NK-92 (cell line): Measurements from ENCODE around the gene AGAP2.
"Not testable (repeated sequence)": the region's sequence is repeated elsewhere in the genome, so short reads cannot be mapped to it uniquely, and the experiment has no call there.

Source experiments
- DNase-seq: peaks from one replicate; lab custom pipeline; 2025; ENCODE audit not compliant: unreplicated experiment; lab: John Stamatoyannopoulos, UW

Gene AGAP2

DNA sequence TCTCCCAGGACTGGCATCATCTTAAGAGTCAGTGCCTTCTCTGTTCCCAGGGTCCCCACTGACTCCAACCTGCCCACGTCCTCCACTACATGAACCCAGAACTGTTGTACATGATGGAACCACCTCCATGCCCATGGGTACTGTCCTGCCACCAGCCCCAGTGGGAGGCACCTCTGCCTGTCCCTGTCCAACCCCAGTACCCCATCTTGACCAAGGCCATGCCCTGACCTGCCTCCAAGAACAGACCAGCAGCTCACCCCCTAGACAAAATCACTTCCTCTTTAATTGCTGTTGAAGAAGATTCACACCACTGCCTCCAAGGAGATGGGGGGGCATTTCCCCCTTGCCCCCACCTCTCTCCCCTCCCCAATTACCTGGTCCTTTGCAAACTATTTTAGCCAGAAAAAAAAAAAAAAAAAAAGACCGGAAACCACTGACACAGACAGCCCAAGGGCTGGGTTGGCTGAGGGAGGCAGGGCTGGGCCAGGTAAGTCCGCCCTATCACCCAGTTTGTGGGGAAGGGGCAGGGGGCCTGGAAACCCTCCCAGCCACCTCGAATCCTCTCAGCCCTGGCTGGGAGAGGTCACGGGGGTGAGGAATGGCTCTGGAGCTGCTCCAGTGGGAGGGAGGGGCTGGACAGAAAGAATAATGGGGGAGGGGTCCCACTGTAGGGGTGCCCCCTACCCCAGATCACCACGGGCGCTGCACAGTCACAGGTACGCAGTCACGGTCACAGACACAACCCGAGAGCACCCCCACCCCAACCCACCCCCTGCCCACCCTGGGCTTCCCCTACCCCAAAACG is 13.4 kb downstream of the AGAP2 start:
- DNase-seq, result no peak

DNA sequence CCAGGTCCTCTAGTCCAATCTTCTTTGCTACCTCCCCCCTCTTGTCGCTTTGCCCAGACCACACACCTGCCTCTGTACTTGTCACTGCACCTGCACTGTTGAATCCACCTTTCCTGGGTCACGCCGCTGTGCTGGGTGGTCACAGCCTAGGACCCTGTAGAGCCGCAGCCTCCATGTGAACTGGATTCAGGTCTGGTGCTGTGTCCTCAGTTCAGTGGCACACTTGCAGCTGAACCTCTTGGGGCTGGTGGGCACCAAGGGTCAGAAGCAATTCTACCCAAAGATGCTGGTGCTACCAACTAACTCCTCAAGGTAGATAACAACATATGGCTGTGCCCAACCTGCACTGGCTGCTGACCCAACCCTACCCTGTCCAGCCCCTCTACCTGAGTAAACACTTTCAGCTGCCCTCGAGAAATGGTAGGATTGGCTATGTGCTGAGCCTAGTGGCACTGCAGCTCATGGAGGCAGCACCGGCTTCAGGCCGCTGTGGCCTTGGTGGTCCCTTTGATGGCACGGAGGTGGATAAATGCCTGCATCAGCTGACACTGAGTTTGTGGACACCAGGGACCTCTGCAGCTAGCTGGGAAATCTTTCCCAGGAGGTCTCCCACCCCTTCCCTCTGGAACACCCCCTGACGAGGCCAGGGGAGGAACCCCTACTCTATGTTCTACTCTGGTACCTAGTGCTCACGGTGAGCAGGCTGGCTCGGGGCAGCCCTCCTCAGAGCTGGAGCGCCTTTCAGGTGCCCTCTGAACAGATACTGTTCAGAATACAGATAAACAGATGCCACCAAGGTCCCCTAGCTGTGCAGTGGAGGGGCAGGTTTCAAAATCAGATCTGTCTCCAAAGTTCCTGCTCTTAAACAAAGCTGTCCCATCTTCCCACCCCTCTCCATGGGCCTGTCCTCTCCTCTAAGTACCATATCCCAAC is 14.3 kb downstream of the AGAP2 start:
- no peak for DNase-seq

DNA sequence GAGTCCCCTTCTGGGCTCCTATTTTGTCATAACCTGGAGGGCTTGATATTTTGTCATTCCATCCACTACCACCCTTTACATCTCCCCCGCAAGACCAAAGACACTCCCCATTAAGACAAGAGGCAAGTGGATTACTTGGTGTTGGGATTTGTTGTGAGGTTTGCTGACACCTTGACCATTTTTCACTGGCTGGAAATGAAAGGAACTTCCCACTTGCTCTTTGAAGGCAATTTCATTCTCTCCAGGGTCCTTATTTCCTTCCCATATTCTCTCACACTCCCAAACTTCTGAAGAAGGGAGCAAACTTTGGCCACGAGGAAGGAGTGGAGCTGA is 14.9 kb downstream of the AGAP2 start:
- no peak for DNase-seq

DNA sequence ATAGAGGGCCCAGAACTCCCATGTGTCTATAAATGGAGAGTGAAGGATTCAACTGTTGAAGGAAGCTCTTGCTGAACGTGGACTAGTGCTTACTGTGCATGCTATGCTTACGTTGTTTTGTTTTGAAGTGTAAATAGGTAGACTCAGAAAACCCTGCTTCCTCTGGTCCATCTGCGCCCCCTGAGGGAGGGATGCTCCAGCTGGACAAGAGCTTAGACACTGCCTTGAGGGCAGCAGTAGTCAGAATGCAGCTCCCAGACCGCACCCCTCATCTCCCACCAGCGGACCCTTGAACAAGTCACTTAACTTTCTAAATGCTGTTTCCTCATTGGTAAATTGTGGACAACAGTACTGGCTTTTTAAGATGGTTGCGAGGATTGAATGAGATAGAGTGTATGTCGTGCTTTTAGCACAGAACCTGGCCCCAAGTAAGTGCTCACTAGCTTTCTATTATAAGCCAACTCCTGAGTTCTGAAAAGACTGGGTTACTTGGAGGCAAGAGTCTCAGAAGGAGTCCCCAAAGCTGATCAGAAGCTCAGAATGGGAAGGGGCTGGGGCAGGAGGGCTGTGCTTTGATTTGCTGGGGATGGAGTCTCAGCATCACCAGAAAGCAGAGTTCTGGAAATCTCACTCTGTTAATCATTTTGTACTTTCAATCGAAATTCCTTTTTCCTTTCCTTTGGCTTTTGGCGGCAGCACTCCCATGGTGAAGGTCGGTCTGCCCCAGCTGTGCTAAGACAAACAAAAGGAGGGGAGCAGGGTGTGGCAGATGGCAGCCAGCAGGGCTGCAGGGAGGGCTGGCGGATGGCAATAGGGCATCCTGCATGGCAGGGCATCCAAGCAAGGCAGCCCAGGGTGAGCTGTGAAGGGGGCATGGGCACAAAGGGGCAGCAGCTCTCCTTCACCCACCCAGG is 15.6 kb downstream of the AGAP2 start:
- DNase-seq, result no peak

DNA sequence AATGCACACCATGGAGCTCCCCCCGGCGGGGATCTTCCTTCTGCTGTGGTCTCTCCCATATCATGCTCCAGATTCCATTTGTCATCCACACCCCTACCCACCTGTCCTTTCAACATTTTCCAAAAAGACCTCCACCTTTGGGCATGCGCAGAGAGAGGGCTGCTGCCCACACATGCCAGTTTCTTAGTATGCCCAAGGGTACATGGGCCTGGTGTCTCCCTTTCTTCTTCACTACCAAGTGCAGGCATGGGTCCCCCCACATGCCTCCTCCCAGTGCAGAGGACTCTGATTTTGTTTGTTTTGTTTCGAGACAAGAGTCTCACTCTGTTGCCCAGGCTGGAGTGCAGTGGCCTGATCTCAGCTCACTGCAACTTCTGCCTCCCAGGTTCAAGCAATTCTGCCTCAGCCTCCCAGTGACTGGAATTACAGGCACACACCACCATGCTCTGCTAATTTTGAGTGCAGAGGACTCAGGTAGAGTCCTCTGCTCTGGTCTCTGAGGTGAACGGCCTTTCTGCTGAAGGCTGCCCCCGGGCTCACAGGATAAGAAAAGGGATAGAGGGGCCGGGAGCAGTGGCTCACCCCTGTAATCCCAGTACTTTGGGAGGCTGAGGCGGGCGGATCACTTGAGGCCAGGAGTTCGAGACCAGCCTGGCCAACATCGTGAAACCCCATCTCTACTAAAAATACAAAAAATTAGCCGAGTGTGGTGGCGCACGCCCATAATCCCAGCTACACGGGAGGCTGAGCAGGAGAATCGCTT is 16.5 kb downstream of the AGAP2 start:
- DNase-seq, result not testable (repeated sequence)

DNA sequence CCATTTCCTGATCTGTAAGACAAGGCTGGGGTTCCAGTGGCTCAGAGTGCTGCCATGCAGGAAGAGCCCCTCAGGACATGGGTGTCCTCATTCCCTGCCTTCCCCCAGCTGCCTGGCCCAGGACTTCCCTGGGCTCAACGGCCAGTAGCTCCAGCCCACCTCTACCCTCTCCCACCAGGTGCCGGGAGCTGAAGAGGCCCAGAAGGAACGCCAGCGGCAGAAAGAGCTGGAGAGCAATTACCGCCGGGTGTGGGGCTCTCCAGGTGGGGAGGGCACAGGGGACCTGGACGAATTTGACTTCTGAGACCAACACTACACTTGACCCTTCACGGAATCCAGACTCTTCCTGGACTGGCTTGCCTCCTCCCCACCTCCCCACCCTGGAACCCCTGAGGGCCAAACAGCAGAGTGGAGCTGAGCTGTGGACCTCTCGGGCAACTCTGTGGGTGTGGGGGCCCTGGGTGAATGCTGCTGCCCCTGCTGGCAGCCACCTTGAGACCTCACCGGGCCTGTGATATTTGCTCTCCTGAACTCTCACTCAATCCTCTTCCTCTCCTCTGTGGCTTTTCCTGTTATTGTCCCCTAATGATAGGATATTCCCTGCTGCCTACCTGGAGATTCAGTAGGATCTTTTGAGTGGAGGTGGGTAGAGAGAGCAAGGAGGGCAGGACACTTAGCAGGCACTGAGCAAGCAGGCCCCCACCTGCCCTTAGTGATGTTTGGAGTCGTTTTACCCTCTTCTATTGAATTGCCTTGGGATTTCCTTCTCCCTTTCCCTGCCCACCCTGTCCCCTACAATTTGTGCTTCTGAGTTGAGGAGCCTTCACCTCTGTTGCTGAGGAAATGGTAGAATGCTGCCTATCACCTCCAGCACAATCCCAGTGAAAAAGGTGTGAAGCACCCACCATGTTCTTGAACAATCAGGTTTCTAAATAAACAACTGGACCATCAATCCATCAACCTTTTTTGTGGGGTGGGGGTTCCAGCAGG is 17.6 kb downstream of the AGAP2 start:
- DNase-seq, result no peak

DNA sequence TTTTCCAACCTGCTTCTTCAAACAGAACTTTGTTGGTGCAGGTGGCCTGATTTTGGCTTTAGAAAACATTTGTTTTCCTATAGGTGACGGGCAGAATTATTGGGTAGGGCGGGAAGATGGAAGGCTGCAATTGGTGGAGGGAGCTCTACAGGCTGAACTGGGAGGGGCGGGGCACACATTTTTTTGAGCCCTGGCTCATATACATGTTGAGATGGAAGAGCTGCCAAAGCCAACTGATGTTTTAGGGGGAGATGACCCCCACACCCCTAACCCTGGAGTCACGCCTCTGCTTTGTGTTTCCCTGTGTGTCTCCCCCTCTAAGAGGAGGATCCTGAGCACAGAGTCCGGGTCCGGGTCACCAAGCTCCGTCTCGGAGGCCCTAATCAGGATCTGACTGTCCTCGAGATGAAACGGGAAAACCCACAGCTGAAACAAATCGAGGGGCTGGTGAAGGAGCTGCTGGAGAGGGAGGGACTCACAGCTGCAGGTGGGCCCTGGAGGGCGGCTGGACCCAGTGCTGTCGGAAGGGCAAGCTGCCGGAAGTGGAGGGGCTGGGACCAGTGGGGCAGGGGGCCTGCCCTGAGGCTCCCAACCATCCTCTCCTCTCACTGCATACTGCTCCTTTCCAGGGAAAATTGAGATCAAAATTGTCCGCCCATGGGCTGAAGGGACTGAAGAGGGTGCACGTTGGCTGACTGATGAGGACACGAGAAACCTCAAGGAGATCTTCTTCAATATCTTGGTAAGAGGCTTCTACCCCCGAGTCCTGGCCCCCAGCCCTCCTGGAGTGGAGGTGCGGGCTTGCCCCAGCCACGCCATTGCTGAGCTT is 18.6 kb downstream of the AGAP2 start:
- no peak for DNase-seq

DNA sequence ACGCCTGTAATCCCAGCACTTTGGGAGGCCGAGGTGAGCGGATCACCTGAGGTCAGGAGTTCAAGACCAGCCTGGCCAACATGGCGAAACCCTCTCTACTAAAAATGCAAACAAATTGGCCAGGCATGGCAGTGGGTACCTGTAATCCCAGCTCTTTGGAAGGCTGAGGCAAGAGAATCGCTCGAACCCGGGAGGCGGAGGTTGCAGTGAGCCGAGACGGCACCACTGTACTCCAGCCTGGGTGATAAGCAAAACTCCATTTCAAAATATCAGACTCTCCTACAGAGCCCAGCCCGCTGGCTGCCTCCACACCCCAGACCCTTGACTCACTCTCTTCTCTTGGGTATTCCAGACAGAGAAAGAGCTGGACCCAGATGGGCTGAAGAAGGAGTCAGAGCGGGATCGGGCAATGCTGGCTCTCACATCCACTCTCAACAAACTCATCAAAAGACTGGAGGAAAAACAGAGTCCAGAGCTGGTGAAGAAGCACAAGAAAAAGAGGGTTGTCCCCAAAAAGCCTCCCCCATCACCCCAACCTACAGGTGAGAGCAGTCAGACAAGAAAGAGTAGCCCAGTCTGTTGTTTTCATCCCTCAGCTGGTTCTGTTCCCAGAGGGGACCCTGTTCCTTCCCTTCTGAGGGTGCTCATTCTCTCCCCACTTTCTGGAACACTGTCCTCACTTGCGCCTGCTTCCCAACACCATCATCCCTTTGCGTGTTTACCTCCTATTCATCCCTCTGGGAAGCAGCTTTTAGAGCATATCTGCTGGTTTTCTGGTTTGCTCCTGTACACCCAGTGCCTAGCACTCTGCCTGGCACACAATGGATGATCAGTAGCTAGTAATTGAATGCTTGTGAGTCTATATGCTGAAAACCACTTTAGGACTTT is 19.7 kb downstream of the AGAP2 start:
- DNase-seq, result no peak

DNA sequence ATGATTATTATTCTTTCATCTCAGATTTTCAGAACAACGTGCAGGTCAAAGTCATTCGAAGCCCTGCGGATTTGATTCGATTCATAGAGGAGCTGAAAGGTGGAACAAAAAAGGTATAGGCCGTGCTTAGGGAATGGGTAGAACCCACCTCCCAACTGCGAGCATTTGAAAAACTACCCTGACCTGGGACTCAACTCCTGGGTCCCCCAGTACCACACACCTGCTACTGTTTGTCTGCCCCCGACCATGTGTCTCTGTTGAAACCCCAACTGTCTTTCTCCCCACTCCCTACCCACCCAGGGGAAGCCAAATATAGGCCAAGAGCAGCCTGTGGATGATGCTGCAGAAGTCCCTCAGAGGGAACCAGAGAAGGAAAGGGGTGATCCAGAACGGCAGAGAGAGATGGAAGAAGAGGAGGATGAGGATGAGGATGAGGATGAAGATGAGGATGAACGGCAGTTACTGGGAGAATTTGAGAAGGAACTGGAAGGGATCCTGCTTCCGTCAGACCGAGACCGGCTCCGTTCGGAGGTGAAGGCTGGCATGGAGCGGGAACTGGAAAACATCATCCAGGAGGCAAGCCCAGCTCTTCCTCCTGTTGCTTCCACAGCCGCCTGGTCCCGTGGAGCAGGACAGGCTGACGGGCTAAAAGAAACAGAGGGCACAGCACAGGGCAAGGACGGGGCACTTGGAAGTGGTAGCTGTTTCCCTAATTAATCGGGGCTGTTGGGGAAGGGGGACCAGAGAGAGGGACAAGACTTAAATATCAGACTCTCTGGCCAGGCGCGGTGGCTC is 20.5 kb downstream of the AGAP2 start:
- DNase-seq, result no peak

DNA sequence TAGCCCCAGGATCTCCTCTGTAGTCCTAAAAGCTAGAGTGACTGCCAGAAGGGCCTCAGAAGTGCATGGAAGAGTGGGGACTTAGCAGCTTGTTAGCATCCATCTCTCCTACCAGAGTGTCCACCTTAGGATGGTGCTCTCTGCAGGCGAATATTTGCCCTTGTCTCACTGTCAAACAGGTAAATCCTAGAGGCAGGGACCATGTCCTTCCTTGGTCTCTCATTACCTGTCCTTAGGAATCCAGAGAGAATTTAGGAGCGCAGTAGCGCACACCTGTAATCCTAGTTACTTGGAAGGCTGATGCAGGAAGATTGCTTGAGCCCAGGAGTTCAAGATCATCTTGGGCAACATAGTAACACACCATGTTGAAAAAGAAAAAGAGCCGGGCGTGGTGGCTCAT is 21.4 kb downstream of the AGAP2 start:
- DNase-seq, result no peak

DNA sequence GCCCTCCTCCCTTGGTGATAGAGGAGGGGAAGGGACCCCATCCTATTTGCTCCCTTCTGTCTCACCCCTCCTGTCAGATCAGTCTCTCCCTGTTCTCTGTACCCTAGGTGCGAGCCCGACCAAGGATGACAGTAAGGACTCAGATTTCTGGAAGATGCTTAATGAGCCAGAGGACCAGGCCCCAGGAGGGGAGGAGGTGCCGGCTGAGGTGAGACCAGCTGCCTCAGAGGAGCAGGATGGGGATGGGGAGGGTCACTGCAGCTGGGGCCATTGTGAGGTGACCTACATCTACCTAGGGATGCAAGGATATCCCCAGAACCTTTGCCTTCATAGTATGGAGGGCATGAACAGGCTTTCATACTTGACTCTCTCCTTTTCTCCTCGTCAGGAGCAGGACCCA is 22.2 kb downstream of the AGAP2 start:
- DNase-seq, result no peak

DNA sequence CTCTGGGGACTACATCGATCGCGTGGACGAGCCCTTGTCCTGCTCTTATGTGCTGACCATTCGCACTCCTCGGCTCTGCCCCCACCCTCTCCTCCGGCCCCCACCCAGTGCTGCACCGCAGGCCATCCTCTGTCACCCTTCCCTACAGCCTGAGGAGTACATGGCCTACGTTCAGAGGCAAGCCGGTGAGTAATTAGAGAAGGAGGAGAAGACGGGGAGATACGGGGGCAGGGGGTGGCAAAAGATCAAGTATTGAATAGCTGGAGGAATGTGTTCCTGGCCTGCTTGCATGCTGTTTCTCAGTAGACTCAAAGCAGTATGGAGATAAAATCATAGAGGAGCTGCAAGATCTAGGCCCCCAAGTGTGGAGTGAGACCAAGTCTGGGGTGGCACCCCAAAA is 22.8 kb downstream of the AGAP2 start:
- no peak for DNase-seq

DNA sequence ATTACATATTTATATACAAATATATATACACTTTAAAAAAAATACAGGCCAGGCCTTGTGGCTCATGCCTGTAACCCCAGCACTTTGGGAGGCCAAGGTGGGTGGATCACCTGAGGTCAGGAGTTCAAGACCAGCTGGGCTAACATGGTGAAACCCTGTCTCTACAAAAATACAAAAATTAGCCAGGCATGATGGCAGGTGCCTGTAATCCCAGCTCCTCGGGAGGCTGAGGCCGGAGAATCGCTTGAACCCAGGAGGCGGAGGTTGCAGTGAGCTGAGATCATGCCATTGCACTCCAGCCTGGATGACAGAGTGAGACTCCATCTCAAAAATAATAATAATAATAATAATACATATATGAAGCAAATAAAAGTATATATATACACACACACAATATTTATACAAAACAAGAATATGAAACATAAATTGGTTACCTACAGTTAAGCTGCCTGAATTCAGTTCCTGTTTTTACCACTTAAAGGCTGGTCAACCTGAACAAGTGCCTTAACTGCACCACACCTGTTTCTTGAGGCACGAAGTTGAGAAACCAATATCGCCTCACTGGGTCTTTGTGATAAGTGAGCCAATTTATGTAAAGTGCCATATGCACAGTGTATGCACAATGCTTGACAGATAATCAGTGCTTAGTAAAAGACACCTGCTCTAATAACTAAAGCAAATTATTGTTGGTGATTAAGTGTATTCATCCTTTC is 23.4 kb downstream of the AGAP2 start:
- not testable (repeated sequence) for DNase-seq

DNA sequence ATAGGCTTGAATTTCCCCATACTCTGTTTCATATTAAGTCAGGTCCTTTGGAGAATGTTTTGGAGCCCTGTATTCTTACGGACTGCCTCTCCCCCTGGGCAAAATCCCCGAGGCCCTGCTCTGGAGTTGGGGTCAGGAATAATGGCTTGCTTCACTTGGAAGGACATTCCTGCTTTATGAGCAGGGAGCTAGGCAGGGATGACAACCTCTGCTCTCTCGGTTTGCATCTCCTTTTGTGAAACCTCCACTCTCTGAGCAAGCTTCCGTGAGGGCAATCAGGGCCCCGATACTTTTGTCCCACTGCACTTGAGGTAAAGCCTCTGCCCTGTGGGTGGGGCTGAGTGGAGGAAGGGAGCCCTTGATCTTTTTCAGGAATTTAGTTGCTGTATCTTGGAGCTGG is 25.3 kb downstream of the AGAP2 start:
- DNase-seq, result no peak

DNA sequence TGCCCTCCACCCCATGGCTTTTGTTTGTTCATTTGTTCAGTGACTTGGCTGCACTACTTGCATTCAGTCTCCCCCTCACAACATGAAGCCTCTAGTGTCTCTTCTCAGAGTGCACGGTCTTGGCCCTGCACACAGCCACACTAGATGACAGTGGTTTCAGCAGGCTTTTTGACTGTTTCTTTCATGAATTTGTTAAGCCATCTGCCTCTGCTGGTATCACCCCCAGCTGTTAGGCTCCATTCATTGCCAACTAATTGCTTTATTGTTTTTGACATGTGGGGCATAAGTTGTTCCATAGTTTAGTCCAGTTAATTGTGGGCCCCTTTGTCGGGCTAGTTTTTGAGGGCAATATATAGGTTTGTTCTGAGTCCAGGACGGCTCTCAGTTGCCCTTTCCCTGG is 25.8 kb downstream of the AGAP2 start:
- DNase-seq, result no peak

DNA sequence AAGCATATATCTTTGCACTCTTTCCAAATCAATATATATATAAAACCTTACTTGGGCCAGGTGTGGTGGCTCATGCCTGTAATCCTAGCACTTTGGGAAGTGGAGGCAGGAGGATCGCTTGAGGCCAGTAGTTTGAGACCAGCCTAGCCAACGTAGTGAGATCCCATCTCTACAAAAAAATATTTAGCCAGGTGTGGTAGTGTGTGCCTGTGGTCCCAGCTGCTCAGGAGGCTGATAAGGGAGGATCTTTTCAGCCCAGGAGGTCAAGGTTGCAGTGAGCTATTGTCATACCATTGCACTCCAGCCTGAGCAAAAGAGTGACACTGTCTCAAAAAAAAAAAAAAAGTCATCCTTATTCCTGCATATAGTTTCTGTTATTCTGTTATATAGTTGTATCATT is 30.2 kb downstream of the AGAP2 start:
- no peak for DNase-seq
